Dedifferentiated amniotic fluid mesenchymal stem cell (primary cell): Measurements from ENCODE around the gene COL23A1.
"Not testable (repeated sequence)": the region's sequence is repeated elsewhere in the genome, so short reads cannot be mapped to it uniquely, and the experiment has no call there.

ENCODE experiments used
- DNase-seq: peaks from one replicate; pipeline ENCODE4 v3.0.0-alpha.2; 2016; ENCODE audit errors: extremely low spot score

COL23A1 gene

DNA sequence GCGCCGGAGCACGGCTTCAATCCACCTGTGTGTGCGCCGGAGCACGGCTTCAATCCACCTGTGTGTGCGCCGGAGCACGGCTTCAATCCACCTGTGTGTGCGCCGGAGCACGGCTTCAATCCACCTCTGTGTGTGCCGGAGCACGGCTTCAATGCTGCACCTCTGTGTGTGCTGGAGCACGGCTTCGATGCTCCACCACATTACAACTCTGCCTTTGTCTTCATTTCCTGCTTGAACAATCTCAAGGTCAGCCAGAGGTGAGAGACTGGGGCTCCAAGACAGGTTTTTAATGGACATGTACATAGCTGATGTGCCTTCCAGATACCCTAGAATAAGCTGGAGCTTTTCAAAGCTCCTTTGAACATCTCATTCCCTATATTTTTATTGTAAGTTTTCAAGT, 287.9 kb downstream of the COL23A1 start:
- not testable (repeated sequence) for DNase-seq

DNA sequence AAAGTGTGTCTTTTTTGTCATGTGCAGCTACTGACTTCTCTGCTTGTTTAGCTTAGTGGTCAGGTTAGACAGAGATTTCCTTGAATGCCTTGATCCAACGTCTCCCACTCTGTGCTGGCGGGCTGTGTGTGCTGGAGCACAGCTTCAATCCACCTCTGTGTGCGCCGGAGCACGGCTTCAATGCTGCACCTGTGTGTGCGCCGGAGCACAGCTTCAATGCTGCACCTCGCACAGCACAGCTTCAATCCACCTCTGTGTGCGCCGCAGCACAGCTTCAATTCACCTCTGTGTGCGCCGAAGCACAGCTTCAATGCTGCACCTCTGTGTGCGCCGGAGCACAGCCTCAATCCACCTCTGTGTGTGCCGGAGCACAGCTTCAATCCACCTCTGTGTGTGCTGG, 288.6 kb downstream of the COL23A1 start:
- DNase-seq: no peak

DNA sequence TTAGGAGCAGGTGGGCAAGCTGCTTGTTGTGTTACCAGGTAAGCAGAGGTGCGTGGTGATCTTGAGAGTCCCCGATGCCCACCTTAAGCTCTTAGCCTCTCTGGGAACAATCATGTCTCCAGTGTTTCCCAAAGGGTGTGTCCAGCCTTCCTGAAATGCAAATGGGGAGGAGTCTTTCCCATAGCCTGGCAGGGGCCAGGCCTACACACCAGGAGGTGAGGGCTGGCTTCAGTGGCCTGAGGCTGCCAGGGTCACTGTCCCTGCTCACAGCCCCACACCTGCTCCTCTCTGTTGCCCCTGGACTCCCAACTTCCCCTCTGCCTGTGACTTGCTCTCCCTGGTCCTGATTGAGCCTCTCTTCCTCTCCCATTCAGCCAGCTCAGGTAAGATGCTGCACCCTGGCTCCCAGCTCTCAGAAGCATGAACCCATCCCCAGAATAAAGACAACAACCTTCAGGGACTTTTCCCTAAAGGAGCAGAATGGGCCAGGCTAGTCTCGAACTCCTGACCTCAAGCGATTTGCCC, 291.8 kb downstream of the COL23A1 start:
- no peak for DNase-seq

DNA sequence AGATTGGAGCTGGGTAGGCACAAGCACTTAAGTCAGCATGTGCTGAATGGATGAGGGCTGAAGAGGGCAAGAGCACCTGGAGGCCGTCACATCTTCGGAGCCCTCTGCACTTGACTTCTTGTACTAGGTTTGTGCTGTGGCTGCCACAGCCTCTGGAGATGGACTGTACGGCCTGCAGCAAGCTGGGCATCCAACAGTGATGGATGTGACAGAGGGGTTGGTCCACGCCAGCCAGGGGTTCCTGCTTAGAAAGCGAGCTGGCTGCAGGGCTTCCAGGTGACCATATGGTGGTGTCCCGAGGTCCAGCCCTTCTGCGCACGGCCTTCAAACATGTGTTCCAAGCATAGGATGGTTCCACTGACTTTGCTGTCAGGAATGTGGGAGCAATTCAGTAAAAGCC, 292.4 kb downstream of the COL23A1 start:
- DNase-seq: no peak

DNA sequence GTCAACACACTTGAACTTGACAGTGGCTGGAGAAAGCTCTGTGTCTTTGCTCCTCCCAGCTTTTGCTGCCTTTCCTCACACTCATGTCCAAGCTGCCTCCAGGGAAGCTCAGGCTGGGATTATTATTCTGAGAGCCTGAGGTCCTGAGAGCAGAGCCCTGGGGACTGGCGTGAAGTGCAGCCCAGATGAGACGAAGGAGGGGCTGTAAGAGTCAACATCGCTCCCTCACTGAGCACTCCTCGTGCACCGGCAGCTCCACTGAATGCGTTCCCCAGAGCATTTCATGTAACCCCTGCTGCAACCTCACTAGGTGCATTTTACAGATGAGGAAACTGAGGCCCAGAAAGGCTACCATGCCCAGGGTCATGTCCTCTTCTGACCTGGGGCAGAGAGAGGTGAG, 294.1 kb downstream of the COL23A1 start:
- no peak for DNase-seq

DNA sequence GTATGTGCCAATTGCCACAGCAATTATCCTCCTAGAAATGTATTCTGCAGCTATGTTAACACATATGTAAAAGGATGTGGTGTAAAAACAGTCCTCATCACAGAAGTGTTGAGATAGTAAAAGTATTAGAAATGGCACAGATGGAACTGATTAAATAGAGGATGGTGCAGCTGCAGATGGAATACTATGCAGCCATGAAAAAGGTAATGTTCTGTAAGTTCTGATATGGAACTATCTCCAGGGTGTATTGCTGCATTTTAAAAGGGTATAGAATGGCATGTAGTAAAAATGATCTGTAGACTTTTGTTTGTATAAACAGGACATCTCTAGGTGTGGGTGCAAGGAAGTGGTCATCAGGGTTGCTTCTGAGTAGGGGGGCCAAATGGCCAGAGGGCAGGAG, 294.6 kb downstream of the COL23A1 start:
- DNase-seq: no peak

DNA sequence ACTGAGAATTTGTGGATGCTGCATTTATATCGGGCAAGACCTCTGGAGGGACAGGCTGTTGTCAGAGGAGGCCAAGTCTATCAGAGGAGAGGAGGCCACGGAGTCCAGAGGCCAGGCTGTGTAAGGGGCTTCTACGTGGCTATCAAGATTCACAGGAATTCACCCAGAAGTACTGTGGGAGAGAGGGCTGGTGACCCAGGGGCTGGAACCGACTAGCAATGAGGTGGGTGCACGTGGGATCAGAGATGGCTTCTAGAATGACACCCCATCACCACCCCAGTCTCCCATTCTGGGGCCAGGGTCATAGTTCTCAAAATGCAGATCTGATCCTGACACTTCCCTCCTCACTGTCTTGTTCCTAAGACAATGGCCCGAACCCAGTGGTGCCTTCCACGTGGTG, 296.4 kb downstream of the COL23A1 start:
- DNase-seq: no peak

DNA sequence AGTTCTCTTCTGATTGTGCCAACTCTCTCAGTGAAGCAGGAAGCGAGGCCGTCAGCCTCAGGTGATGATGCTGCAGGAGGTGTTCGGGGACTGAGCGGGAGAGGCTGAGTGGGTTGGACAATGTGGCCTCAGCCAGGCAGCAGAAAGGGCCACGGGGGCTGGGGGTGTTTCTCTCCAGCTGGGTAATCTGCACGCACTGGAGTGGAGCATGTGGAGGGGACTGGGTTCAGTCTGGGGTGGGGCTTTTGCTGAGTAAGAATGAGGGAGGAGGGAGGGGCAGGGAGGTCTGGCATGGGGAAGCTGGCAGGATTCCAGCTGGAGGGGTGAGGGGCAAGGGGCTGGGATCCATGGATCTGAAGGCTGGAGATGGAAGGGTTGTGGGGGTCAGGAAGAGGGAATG, 296.8 kb downstream of the COL23A1 start:
- DNase-seq: no peak

DNA sequence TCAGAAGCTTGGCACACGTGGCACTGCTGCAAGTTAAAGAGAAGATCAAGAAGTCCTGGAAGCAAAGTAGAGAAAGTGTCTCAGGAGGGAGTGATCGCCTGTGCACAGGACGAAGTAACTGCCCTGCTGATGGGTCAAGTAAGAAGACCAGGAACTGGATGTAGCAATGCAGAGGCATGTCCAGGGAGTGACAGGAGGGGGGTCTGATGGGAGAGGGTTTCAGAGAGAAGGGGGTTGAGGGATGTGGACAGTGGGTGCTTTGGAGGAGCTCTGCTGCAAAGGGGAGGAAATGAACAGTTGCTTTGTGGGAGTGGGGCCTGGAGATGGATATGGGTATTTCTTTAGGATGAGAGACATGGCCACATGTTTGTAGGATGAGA, 297.4 kb downstream of the COL23A1 start:
- no peak for DNase-seq

DNA sequence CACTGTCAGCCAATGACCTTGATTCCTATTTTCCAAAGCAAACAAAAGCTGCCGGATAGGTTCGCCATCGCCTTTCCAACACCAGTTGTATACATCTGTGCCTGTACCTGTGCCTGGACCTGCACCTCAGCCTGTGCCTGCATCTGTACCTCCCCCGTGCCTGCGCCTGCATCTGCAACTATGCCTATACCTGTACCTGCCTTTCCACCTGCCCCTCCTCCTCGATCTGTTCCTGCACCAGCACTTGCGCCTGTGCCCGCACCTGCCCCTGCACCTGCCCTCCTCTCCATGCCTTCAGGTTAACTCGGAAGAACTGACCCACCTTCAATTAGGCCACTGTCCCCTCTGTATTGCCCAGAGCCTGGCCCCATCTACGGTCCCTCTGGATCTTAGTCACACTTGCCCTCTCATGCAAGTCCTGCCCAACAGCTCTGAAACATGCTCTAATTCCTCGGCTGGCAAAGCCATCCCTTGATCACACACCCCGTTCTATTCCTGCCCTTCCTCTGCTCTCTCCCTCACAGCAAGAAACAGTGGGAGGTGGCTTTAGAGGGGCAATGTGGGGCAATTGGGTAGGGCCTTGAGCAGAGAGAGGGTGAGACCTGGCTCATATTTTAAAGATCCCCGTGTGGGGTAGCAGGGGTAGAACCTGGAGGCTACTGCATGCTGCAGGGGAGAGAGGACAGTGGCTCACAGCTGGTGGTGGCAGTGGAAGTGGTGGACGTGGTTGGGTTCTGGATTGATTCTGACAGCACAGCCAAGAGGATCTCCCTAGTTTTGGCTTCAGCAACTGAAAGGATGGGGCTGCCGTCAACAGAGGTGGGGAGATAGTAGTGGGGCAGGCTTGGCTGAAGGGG, 298.0 kb downstream of the COL23A1 start:
- no peak for DNase-seq

DNA sequence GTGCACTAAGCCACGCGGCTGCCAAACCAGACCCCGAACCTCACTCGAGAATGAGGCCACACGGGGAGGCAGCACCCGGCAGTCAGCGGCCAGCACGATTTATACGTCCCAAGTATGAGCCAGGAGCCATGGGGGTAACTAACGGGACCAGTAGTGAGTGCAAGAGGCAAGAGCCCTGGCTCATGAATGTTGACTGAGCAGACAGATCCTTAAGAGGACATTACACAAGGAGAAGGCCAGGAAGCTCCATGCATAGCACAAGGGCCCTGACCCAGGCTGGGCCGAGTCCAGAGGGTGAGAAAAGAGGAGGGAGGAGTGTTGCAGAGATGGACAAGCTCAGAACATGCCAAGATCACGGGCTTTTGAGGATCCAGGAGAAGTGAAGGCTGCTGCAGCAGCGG, 299.0 kb downstream of the COL23A1 start:
- no peak for DNase-seq

DNA sequence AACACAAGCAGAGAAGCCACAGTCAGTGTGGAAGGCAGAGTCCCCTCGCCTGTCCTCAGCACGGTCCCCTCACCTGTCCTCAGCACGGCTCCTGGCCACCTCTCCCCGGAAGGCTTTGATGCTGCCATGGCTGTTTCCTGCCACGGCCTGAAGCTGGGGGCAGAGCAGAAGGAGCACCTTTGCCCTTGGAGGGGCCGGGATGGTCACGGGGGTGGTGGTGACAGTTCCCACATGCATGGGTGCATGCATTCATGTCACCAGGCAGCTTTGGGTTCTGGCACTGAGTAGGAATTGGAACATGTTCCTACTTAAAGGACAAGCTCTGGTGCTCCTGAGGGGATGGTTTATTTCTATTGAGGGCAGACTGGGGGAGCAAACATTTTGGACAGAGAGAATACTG, 299.8 kb downstream of the COL23A1 start:
- DNase-seq: no peak

DNA sequence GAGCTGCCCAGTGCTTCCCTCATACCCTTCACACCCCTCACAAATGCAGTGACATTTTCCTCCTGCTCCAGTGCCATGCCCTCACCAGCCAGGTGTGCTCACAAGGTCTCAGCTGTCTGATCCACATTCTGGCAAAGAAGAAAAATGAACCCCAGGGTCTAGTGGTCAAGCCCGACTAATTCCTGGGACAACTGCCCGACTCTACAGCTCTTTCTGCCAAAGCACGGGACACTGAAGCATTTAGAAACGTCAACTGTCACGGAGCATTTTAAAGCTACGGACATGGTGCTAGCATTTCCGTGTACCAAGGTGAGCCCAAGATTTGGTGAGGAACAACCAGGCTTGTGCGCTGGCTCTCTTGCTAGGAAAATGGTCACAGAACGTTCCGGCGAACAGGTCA, 300.8 kb downstream of the COL23A1 start:
- DNase-seq: no peak

DNA sequence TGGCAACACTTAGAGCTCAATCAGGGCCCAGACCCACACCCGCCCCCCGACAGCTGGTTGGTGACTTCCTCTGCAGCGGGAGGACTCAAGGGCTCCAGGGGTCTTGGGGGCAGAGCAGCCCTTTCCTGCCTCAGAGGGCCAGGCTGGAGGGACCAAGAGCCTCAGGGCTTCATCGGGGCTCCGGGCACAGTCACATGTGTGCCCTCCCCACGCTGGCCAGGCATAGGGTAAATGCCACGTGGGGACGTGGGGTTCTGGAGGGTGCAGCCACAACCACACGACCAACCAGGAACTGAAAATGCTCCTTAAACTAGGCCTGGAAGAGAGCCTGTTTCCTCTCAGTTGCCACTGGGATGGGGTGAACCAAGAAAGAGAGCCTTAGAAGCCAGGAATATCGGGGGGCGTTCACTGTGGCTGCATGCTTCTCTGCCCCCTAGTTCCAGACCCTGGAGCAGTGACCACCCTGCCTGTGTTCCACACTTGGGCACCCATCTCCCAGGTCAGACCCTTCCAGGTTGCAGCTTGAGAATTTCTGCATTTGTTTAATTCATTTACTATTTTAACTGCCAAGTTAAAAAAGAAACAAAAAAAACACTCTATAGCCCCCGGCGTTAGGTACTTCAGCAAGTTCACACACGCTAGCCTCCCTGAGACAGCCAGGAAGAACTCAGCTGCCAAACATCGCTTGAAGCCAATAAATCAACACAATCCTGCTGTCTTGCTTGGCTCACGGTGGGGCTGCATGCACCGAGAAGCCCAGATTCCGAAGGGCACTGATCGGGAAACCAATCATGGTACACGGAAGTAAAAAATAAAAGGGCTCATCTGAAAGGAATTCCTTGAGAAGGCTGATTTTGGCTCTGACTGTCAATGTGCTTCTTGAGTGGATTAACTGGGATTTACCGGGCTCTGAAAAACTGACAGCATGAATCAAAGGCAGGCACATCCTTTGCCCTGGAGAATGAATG, 301.5 kb downstream of the COL23A1 start:
- no peak for DNase-seq

DNA sequence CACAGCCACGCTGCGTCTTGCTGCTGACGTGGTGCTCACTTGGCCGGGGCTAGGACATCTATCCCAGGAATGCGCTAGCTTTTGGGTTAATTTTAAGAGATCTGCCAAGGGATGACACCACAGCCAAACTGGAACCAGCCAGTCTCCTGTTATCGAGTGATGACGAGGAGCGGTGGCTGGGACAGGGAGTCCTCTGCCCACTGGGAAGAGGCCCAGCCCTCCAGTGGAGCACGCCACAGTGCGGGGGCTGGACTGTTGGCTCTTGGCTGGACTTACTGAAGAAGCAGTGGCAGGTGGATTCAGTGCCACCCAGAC, 302.4 kb downstream of the COL23A1 start:
- DNase-seq: no peak

DNA sequence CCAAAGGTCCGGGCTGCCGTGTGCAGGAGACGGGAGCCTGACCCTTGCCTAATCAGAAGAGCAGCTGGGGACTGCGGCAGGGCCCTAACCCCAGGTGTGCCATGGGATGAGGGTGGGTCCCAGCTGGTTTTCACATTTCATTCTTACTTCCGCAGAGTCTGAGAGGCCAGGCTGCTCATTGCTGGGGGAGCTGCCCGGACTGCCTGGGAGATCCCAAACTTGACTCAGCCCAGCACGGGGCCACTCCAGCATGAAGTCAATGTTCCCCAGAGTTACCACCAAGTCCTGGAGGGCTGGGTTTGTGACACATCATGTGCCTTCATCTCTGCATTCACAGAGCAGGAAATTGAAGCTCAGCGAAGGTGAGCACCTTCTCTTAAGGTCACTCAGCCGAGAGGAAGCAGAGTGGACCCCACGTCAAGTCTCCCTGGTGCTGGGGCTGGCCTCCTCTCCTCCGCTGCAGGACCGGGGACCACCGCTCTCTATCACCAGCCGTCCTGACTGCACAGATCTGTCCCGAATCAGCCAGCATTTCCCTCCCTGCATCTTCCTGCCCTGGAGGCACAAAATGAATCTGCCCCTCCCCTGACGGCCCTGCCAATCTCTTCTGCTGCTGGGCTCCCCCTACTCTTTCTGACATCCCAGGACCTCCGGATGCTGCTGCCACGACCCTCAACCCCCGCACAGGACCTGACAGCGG, 303.0 kb downstream of the COL23A1 start:
- DNase-seq: no peak

DNA sequence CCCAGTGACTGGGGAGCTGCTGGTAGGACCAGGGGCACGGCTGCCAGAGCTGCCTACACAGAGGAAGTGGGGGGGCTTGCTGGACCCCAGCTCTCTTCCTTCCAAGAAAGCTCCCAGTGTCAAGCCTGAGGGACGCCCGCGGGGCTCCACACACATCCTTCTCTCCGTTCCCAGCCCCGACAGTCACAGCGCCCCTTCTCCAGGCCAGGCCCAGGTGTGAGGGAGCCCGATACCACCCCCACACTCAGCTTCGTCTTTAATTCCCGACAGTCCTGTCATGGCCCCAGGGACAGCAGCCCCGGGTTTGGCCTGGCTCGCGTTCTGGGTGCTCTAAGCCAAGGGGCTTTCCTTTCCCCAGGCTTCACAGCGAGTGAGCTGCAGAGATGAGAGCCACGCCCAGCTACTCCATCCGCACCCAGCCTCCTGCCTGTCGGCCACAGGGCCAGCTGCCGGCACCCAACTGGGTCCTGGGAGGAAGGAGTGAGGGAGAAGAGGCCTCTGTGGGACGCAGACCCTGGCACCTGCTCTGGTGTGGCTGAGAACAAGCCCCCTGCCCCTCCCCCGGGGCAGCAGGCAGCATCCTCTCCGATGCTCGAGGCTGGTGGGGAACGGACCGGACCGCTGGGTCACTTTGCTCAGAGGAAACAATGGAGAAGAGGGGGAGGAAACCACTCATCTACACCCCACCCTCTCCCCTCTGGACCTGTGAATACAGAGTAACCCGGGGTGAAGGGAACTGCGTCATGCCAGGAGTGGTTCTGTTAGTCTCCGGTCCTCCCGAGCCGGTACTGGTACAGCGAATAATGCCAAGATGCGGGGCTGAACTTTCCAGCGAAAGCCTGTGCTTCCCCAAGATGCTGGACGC, 303.7 kb downstream of the COL23A1 start:
- no peak for DNase-seq

DNA sequence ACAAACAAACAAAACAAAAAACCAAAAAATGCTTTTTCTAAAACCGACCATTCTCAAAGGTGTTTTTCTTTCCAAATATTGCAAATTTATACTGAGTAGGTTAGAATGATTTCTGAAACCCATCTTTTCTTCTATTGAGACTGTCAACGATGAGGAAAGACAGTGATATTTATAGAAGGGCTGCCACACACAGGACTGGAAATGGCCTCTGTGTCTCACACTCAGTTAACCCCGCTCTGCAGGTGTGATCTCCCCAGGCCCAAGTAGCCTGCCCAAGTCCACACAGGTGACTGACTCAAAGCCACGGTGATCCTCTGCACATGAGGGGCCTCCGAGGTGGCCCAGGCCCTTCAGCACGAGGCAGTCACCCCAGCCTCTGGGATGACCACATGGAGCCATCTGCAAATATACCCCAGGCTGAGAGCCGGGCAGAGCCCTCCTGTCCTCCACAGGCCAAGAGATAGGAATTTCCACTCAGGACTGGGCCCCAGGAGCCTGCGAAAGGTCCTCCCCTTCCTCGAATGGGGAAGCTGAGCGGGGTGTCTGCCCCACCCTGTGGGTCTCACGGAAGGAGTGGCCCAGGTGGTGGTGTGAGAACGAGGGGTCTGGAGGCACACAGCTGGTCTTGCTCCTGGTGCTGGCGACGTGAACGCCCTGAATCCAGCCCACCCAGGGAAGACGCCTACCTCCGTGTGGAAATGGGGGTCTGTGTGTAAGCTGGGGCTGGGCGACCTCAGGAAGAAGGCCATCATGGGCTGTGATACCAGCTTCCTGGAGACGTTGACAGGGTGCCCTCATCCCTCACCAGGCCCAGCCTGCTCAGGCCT, 304.6 kb downstream of the COL23A1 start:
- no peak for DNase-seq

DNA sequence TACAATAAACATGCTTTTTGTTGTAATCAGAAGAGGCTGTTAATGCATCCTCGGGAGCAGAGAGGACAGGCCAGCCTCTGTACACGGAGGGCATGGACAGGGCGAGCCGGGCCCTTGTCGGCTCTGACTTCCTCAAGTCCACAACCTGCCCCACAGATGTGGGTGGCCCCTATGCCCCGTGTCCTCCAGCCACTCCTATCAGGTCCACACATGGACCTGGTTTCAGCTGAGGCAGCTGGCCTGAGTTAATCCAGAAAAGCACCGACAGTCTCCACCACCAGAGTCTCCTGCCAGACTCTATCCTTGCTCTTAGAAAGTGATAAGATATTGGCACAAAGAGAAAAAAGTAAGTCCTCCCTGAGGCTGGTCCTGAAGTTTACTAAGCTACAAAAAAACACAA, 305.2 kb downstream of the COL23A1 start:
- no peak for DNase-seq

DNA sequence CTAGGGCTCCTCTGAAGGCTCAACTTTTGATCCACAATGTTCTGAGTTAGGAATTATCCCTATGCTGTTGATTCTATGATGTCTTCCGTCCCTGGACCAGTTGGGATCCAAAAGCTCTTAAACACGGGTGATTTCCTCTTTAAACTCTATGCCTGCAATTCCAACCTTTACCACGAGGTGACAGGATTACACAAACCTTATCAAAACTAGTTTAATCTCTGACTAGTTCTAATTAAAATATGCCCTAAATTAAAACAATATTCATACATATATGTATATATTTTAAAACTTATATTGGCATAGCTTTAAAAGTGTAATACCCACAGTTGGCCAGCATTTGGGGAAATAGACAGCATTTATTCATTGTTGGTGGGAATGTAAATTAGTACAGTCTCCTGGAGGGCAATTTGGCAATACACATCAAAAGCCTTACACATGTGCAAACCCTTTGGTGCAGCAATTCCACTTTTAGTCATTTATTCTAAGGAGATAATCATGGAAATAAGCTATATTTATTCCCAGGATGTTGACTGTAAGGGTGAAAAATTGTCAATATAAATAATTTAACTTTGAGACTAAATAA, 306.0 kb downstream of the COL23A1 start:
- no peak for DNase-seq
